Activated naive CD4-positive, alpha-beta T cell treated with anti-CD3 and anti-CD28 coated beads, Interleukin-2, amount 10 ng/mL, durations not matched to agents 7 days and 5 days (primary cell): ENCODE measurements around the gene SAP130.

Source experiments
- CTCF ChIA-PET: fragments of 350-600 bp; sonication (Branson Sonifier 250); formaldehyde crosslinking; loops from one replicate; lab custom pipeline; 2021; ENCODE audit warnings: antibody characterized with exemption; lab: Charles Lee
- DNase-seq: peaks from one replicate; pipeline ENCODE4 v3.0.0-alpha.2; 2020
- H3K27ac Mint-ChIP-seq: one replicate; pipeline ENCODE4 v1.8.0; 2021; ENCODE audit warnings: mild to moderate bottlenecking, moderate library complexity, mixed read lengths
- H3K27me3 Mint-ChIP-seq: one replicate; pipeline ENCODE4 v1.8.0; 2021; ENCODE audit warnings: mild to moderate bottlenecking, mixed read lengths
- H3K36me3 Mint-ChIP-seq: one replicate; pipeline ENCODE4 v1.8.0; 2021; ENCODE audit warnings: mixed read lengths
- H3K4me1 Mint-ChIP-seq: one replicate; pipeline ENCODE4 v1.8.0; 2021; ENCODE audit warnings: mixed read lengths
- H3K4me3 Mint-ChIP-seq: one replicate; pipeline ENCODE4 v1.8.0; 2021; ENCODE audit warnings: mild to moderate bottlenecking, moderate library complexity, mixed read lengths
- H3K9me3 Mint-ChIP-seq: one replicate; pipeline ENCODE4 v1.8.0; 2021; ENCODE audit warnings: mixed read lengths

SAP130 gene

GRCh38 chr2:127996160-127996559, 31.7 kb downstream of the SAP130 start:
- Mint-ChIP-seq H3K4me1 (no peaks in the 10 kb centered on the region), H3K4me3 (no peak overlapping the region), H3K36me3 (peaks cover 55% of the 10 kb centered on the region), H3K27me3 (no peaks in the 10 kb centered on the region), H3K27ac (no peak overlapping the region), H3K9me3 (no peaks in the 10 kb centered on the region)
- DNase-seq, result no peak
- CTCF ChIA-PET, result no interaction called here

DNA sequence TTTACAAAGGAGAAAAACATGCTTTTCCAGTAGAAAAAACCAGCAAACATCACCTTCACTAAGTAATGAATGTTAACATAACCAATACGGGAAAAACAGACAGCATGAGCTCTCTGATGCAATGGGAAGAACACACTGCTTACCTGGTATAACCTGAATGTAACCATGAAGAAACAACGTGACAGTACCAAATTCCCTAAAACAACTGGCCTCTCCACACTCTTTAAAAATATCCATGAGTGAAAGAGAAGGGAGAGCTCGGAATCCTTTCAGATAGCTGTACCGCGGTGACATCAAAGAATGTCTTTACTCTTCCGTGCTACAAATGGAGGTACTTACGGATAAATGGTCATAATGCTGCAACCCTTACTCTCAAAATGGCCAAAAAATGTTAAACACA, 32.1 kb downstream of the SAP130 start:
- Mint-ChIP-seq H3K9me3 (no peaks in the 10 kb centered on the region), H3K27me3 (no peaks in the 10 kb centered on the region), H3K4me1 (no peaks in the 10 kb centered on the region), H3K36me3 (peaks cover 53% of the 10 kb centered on the region), H3K4me3 (no peak overlapping the region), H3K27ac (no peak overlapping the region)
- CTCF ChIA-PET, result no interaction called here
- DNase-seq, result no peak

- no peak overlapping the region for H3K4me3 Mint-ChIP-seq
- no peak overlapping the region for H3K27ac Mint-ChIP-seq
- H3K27me3 Mint-ChIP-seq, result no peaks in the 10 kb centered on the region
- no peaks in the 10 kb centered on the region for H3K9me3 Mint-ChIP-seq
- CTCF ChIA-PET, result no interaction called here
- DNase-seq, result no peak
- no peaks in the 10 kb centered on the region for H3K4me1 Mint-ChIP-seq
- peaks cover 40% of the 10 kb centered on the region for H3K36me3 Mint-ChIP-seq
Observed at GRCh38 chr2:127993659-127994058, 34.2 kb downstream of the SAP130 start.

DNA sequence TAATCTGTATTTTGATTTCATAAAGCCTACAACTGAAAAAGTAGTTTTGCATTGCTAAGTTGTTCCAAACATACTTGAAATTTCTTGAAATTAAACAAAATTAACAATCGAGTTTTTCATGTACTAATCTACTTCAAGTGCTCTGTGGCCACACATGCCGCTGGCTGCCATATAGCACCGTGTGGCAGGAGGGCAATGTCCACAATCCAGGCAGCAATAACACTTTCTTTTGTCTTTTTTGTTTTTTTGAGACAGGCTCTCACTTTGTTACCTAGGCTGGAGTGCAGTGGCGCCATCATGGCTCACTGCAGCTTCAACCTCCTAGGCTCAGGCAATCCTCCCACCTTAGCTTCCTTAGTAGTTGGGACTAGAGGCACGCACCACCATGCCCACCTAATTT, 36.1 kb downstream of the SAP130 start:
- Mint-ChIP-seq H3K27ac (no peak overlapping the region), H3K27me3 (no peaks in the 10 kb centered on the region), H3K4me1 (no peaks in the 10 kb centered on the region), H3K4me3 (no peak overlapping the region), H3K9me3 (no peaks in the 10 kb centered on the region), H3K36me3 (peaks cover 40% of the 10 kb centered on the region)
- CTCF ChIA-PET, result no interaction called here
- no peak for DNase-seq

- H3K9me3 Mint-ChIP-seq, result no peaks in the 10 kb centered on the region
- no peaks in the 10 kb centered on the region for H3K27me3 Mint-ChIP-seq
- H3K27ac Mint-ChIP-seq, result no peak overlapping the region
- H3K4me1 Mint-ChIP-seq, result no peaks in the 10 kb centered on the region
- no peak for DNase-seq
- H3K4me3 Mint-ChIP-seq, result no peak overlapping the region
- H3K36me3 Mint-ChIP-seq, result peaks cover 56% of the 10 kb centered on the region
- CTCF ChIA-PET, result no interaction called here
Observed at GRCh38 chr2:127986548-127987079, 41.2 kb downstream of the SAP130 start.

GRCh38 chr2:127985735-127986134, 42.1 kb downstream of the SAP130 start:
- H3K4me3 Mint-ChIP-seq, result no peak overlapping the region
- H3K27ac Mint-ChIP-seq, result no peak overlapping the region
- no peaks in the 10 kb centered on the region for H3K9me3 Mint-ChIP-seq
- no peaks in the 10 kb centered on the region for H3K4me1 Mint-ChIP-seq
- H3K36me3 Mint-ChIP-seq, result peaks cover 53% of the 10 kb centered on the region
- no peaks in the 10 kb centered on the region for H3K27me3 Mint-ChIP-seq
- DNase-seq, result no peak
- CTCF ChIA-PET, result interaction anchor here (0.6 kb wide), 1 partner anchor 19 kb away, joined by 3 read pairs; no protein-coding TSS in a partner anchor

GRCh38 chr2:127985026-127985734, 42.7 kb downstream of the SAP130 start:
- no peak for DNase-seq
- CTCF ChIA-PET, result interaction anchor here (0.6 kb wide), 1 partner anchor 18 kb away, joined by 3 read pairs; no protein-coding TSS in a partner anchor
- H3K4me3 Mint-ChIP-seq, result no peak overlapping the region
- H3K27ac Mint-ChIP-seq, result no peak overlapping the region
- no peaks in the 10 kb centered on the region for H3K27me3 Mint-ChIP-seq
- H3K36me3 Mint-ChIP-seq, result peaks cover 55% of the 10 kb centered on the region
- H3K9me3 Mint-ChIP-seq, result no peaks in the 10 kb centered on the region
- no peaks in the 10 kb centered on the region for H3K4me1 Mint-ChIP-seq

DNA sequence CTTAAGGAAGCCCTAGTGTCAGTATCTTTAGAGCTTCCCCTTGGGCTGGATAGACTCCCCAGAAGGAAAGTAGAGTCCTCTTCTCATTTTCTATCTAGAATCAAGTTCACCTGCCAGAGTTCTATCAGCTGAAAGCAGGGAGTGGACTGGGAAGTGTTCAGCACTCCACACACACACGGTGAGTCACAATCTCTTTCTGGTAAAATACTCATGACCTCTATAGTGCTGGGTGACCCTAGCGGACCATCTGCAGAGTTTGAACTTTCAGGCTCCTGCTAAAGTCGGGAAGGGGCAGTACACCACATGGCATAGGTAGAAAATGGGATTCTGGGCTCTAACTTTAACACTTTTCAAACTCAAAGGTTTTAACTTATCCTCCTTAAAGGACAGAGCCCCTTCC, 43.3 kb downstream of the SAP130 start:
- Mint-ChIP-seq H3K9me3 (no peaks in the 10 kb centered on the region), H3K4me1 (no peaks in the 10 kb centered on the region), H3K4me3 (no peak overlapping the region), H3K27me3 (no peaks in the 10 kb centered on the region), H3K36me3 (peaks cover 55% of the 10 kb centered on the region), H3K27ac (no peak overlapping the region)
- CTCF ChIA-PET, result no interaction called here
- no peak for DNase-seq

DNA sequence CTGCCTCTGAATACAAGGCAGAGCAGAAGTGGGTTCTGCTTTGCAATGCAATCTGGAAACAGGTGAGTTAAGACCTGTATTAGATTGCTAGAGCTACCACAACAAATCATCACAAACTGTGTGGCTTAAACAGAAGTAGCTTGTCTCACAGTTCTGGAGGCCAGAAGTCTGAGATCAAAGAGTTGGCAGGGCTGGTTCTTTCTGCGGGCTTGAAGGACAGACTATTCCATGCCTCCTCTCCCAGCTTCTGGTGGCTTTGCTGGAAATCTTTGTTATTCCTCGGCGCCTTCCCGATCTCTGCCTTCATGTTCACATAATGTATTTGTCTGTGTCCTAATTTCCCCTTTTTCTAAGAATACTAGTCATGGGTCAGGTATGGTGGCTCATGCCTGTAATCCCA, 58.4 kb downstream of the SAP130 start:
- Mint-ChIP-seq H3K27ac (no peak overlapping the region), H3K9me3 (no peaks in the 10 kb centered on the region), H3K4me1 (no peaks in the 10 kb centered on the region), H3K27me3 (no peaks in the 10 kb centered on the region), H3K36me3 (peaks cover 41% of the 10 kb centered on the region), H3K4me3 (no peak overlapping the region)
- CTCF ChIA-PET, result no interaction called here
- DNase-seq, result no peak

GRCh38 chr2:127968610-127969339, 59.1 kb downstream of the SAP130 start:
- Mint-ChIP-seq H3K27ac (no peak overlapping the region), H3K9me3 (no peaks in the 10 kb centered on the region), H3K4me3 (no peak overlapping the region), H3K27me3 (no peaks in the 10 kb centered on the region), H3K4me1 (no peaks in the 10 kb centered on the region), H3K36me3 (peaks cover 37% of the 10 kb centered on the region)
- CTCF ChIA-PET, result no interaction called here
- DNase-seq, result no peak

GRCh38 chr2:127961729-127962128, 66.1 kb downstream of the SAP130 start:
- peaks cover 46% of the 10 kb centered on the region for H3K36me3 Mint-ChIP-seq

DNA sequence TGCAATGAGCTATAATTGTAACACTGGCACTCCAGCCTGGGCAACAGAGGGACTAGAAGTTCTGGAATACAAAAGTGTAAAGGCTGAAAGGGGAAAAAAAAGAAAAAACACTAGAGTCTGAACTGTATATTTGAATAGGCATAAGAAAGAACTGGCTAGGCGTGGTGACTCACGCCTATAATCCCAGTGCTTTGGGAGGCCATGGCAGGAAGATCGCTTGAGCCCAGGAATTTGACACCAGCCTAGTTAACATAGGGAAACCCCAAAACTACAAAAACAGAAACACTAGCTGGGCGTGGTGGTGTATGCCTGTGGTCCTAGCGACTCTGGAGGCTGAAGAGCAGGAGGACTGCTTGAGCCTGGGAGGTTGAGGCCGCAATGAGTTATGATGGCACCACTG, 70.6 kb downstream of the SAP130 start:
- CTCF ChIA-PET, result no interaction called here
- Mint-ChIP-seq H3K36me3 (peaks cover 35% of the 10 kb centered on the region), H3K9me3 (no peaks in the 10 kb centered on the region), H3K27ac (no peak overlapping the region), H3K4me3 (no peak overlapping the region), H3K4me1 (no peaks in the 10 kb centered on the region), H3K27me3 (no peaks in the 10 kb centered on the region)
- no peak for DNase-seq

More at GRCh38 chr2:127961729-127962128, 66.1 kb downstream of the SAP130 start:
- H3K4me1 Mint-ChIP-seq, result no peaks in the 10 kb centered on the region
- DNase-seq, result no peak
- H3K27me3 Mint-ChIP-seq, result no peaks in the 10 kb centered on the region
- H3K4me3 Mint-ChIP-seq, result no peak overlapping the region
- no peaks in the 10 kb centered on the region for H3K9me3 Mint-ChIP-seq
- CTCF ChIA-PET, result no interaction called here
- H3K27ac Mint-ChIP-seq, result no peak overlapping the region

GRCh38 chr2:127954857-127955256, 73.0 kb downstream of the SAP130 start:
- Mint-ChIP-seq H3K27me3 (no peaks in the 10 kb centered on the region), H3K9me3 (no peaks in the 10 kb centered on the region), H3K36me3 (peaks cover 28% of the 10 kb centered on the region), H3K4me3 (no peak overlapping the region), H3K27ac (no peak overlapping the region), H3K4me1 (peaks cover 8% of the 10 kb centered on the region)
- DNase-seq, result no peak
- CTCF ChIA-PET, result no interaction called here

- H3K9me3 Mint-ChIP-seq, result no peaks in the 10 kb centered on the region
- DNase-seq, result no peak
- H3K4me3 Mint-ChIP-seq, result no peak overlapping the region
- peaks cover 8% of the 10 kb centered on the region for H3K4me1 Mint-ChIP-seq
- H3K27me3 Mint-ChIP-seq, result no peaks in the 10 kb centered on the region
- CTCF ChIA-PET, result no interaction called here
- peaks cover 29% of the 10 kb centered on the region for H3K36me3 Mint-ChIP-seq
- H3K27ac Mint-ChIP-seq, result no peak overlapping the region
Observed at GRCh38 chr2:127953849-127954248, 74.0 kb downstream of the SAP130 start.
